Measurements from ENCODE around the gene ZNF438. TPM values are rescaled to one million over a fixed set of nuclear protein-coding genes. Genes with fewer than 3 reads are reported as not detected.

Gene ZNF438
- total and polyA plus RNA-seq, 2 of the 8 experiments (the other 6 are each of a cell fraction or from before 2014, with no cell fraction given), result 0.95 to 1.7 TPM

DNA sequence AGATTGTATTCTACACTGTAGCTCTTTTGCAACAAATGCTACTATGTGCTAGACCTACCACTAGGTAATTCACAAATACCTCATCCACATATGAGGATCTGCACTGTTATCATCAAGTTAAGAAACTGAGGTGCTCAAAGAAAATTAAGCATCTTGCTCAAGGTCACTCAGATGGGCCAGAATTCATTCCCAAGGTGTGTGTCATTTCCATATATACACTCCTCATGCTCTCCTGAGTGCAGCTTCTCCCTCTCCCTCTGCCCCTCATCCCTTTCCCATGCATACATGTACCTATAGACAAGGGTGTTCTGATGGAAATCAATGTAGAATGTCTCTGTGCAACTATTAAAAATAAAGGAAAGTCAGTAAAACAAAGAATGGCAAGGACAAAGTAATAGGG lies 146.2 kb downstream of the ZNF438 start:
- Histone ChIP-seq H4K8ac (ENCODE audit: extremely low read depth, insufficient read depth, low read length) (no peak overlapping the region), H4K20me1 (replicated peaks in 1 of 2; ENCODE audit: control insufficient read depth in 1 of 2, insufficient read depth in 2 of 2, low read length in 2 of 2) (no peaks in the 10 kb centered on the region), H3K4me2 (ENCODE audit: insufficient read depth in 1 of 2, low read depth in 2 of 2, low read length in 2 of 2) (no peak overlapping the region), H3K18ac (ENCODE audit: extremely low read depth, low read length) (no peak overlapping the region), H2AK5ac (ENCODE audit: low read depth, low read length) (no peak overlapping the region), H2BK12ac (ENCODE audit: low read depth, low read length) (no peak overlapping the region; the same call in 1 of the 2 replicates), H4K5ac (ENCODE audit: insufficient read length, low read depth, low read length) (no peak overlapping the region), H2BK15ac (ENCODE audit: low read length) (no peak overlapping the region), H2BK120ac (replicated peaks; ENCODE audit: low read depth, low read length) (peak overlapping the region; percentile 29), H3K27me3 (replicated peaks in 1 of 4; ENCODE audit: control insufficient read depth in 3 of 4, extremely low read depth in 1 of 4, insufficient read depth in 3 of 4, low read length in 3 of 4) (no peaks in the 10 kb centered on the region), H3K23me2 (ENCODE audit: low read depth, low read length) (no peaks in the 10 kb centered on the region), H3K4ac (replicated peaks; ENCODE audit: insufficient read length, low read depth, low read length) (peak overlapping the region; percentile 83), H3K4me1 (replicated peaks in 1 of 4; ENCODE audit: control insufficient read depth in 3 of 4, insufficient read depth in 4 of 4, low read length in 3 of 4) (peaks cover 0 to 4% (median under 1%) of the 10 kb centered on the region in 4 experiments; a peak in 1 of 7 replicates), H2AFZ (ENCODE audit: low read length) (no peak overlapping the region), H3K36me3 (ENCODE audit: control insufficient read depth in 2 of 4, insufficient read depth in 4 of 4, low read length in 3 of 4) (no peaks in the 10 kb centered on the region), H3K23ac (ENCODE audit: insufficient read length) (no peak overlapping the region), H4K91ac (replicated peaks; ENCODE audit: insufficient read length, low read length) (no peak overlapping the region), H3K56ac (replicated peaks; ENCODE audit: insufficient read length, low read depth, low read length) (no peak overlapping the region), H3K9ac (replicated peaks in 1 of 4; ENCODE audit: extremely low read depth in 1 of 4, low read depth in 3 of 4, low read length in 3 of 4) (no peak overlapping the region), H2BK5ac (ENCODE audit: low read depth, low read length) (no peak overlapping the region), H3K79me2 (ENCODE audit: control insufficient read depth in 1 of 2, insufficient read depth in 2 of 2, low read length in 2 of 2) (no peaks in the 10 kb centered on the region), H3K14ac (ENCODE audit: insufficient read length) (no peak overlapping the region), H3K9me3 (ENCODE audit: insufficient read depth in 2 of 2, low read depth in 1 of 2, low read length in 1 of 2) (no peaks in the 10 kb centered on the region), H3K4me3 (ENCODE audit: extremely low read depth in 1 of 4, insufficient read depth in 2 of 4, low read depth in 3 of 4, low read length in 4 of 4) (no peak overlapping the region), H3K79me1 (ENCODE audit: low read depth, low read length) (no peaks in the 10 kb centered on the region), H3K27ac (ENCODE audit: low read depth, low read length) (no peak overlapping the region), H2BK20ac (ENCODE audit: low read length) (no peak overlapping the region)
- TF ChIP-seq YY1 (IDR thresholded peaks at IDR 0.05; ENCODE audit: low read depth, low read length) (no peak), SAP30 (IDR thresholded peaks at IDR 0.05; ENCODE audit: insufficient read depth, insufficient replicate concordance, low read length) (no peak), TEAD4 (IDR thresholded peaks at IDR 0.05; ENCODE audit: low read depth, low read length) (no peak), BRCA1 (IDR thresholded peaks at IDR 0.05; ENCODE audit: low read depth, low read length) (no peak), EGR1 (IDR thresholded peaks at IDR 0.05; ENCODE audit: borderline replicate concordance, low read depth, low read length) (no peak), TAF7 (optimal IDR thresholded peaks at IDR 0.05; ENCODE audit: borderline replicate concordance, low read depth, low read length) (no peak), TBP (IDR thresholded peaks at IDR 0.05; ENCODE audit: low read depth, low read length) (no peak), ASH2L (IDR thresholded peaks at IDR 0.05; ENCODE audit: low read length) (no peak), SP1 (IDR thresholded peaks at IDR 0.05; ENCODE audit: low read depth, low read length) (no peak), NANOG (IDR thresholded peaks at IDR 0.05; ENCODE audit: insufficient read depth, low read depth, low read length, poor library complexity, severe bottlenecking) (no peak)
- TF ChIP-seq, protein P1, sequence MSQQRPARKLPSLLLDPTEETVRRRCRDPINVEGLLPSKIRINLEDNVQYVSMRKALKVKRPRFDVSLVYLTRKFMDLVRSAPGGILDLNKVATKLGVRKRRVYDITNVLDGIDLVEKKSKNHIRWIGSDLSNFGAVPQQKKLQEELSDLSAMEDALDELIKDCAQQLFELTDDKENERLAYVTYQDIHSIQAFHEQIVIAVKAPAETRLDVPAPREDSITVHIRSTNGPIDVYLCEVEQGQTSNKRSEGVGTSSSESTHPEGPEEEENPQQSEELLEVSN (IDR thresholded peaks at IDR 0.05), result no peak
- CTCF ChIA-PET (ENCODE audit: partially characterized antibody), result interaction anchor here (1.0 kb wide), 2 partner anchors 294 to 583 kb away, joined by 3 read pairs; no protein-coding TSS in a partner anchor
- DNase-seq (ENCODE audit: low read depth in 1 of 2, low spot score in 2 of 2) (no peak), FAIRE-seq (no peak)
- POLR2A ChIA-PET (ENCODE audit: partially characterized antibody), result no interaction called here
